HepG2 (cell line): ENCODE measurements around the gene SLC6A6. TPM values are rescaled to one million over a fixed set of nuclear protein-coding genes. Genes with fewer than 3 reads are reported as not detected.

Experiments used
- ATAC-seq: fragments of 200-7000 bp; cut with Tn5 transposase; 3 replicates; pipeline ENCODE4 v1.9.1; 2020; ENCODE audit warnings: mild to moderate bottlenecking, moderate library complexity
- BruUV-seq: library from RNA; stranded (reverse); fragments of 400-500 nt; replicated peaks from 2 replicates; lab custom pipeline; 2021; lab: Mats Ljungman, UMichigan
- CTCF ChIA-PET: fragments of 300-600 bp; formaldehyde crosslinking; extraction: SDS; loops from one replicate; lab custom pipeline; 2021; ENCODE audit warnings: low total read pairs, inconsistent platforms, low intra/inter-chr PET ratio; lab: Yijun Ruan, JAX
- POLR2A ChIA-PET: fragments of 350-600 bp; sonication (Branson Sonifier 250); formaldehyde crosslinking; loops from one replicate; lab custom pipeline; 2020; ENCODE audit warnings: antibody characterized with exemption, inconsistent platforms; lab: Yijun Ruan, JAX
- DNase-seq: peaks from one replicate; pipeline ENCODE4 v3.0.0-alpha.2; 2015; ENCODE audit warnings: low spot score
- FAIRE-seq: peaks from 3 replicates; lab custom pipeline; 2011; peaks lifted over from hg19 to GRCh38; lab: Jason Lieb, UNC
- H2AFZ ChIP-seq: one replicate; pipeline ENCODE4 v1.6.1; 2011; ENCODE audit warnings: low read length, inconsistent platforms
- H3K27ac ChIP-seq: fragments of 300-600 bp; 3 replicates; pipeline ENCODE4 v1.8.0; 2011; ENCODE audit warnings: mixed run types, mild to moderate bottlenecking, mixed read lengths, low read length, inconsistent platforms; ENCODE audit not compliant: insufficient read depth; ENCODE audit errors: extremely low read length
- H3K27me3 ChIP-seq, 2 experiments: fragments of 200-600 bp in 1 of 2; 2 replicates in 1 of 2; 3 replicates in 1 of 2; pipeline versions ENCODE4 v1.6.0 to v1.8.0; 2011; ENCODE audit warnings: low read length in 2 of 2, mild to moderate bottlenecking in 2 of 2, moderate library complexity in 2 of 2, inconsistent platforms in 1 of 2; ENCODE audit not compliant: insufficient read depth in 2 of 2, control insufficient read depth in 1 of 2
- H3K36me3 ChIP-seq, 2 experiments: fragments of 200-600 bp in 1 of 2; replicated peaks in 1 of 2; 2 replicates in 1 of 2; 3 replicates in 1 of 2; pipeline versions ENCODE4 v1.5.1 to v1.8.0; 2011; ENCODE audit warnings: low read length in 2 of 2, inconsistent platforms in 1 of 2; ENCODE audit not compliant: insufficient read depth in 2 of 2, control insufficient read depth in 1 of 2
- H3K4me1 ChIP-seq: 2 replicates; pipeline ENCODE4 v1.5.1; 2012; ENCODE audit warnings: low read length, inconsistent platforms; ENCODE audit not compliant: insufficient read depth
- H3K4me2 ChIP-seq: 2 replicates; pipeline ENCODE4 v1.6.0; 2011; ENCODE audit warnings: low read depth, low read length, inconsistent platforms
- H3K4me3 ChIP-seq, 3 experiments: fragments of 200-600 bp in 1 of 3; sonication (generic), shearing (Covaris generic) in 1 of 3; replicated peaks in 1 of 3; 2 replicates each; pipeline ENCODE4 v1.5.1; 2011 to 2016; ENCODE audit warnings: low read length in 3 of 3, inconsistent platforms in 2 of 3, low read depth in 2 of 3, mild to moderate bottlenecking in 2 of 3, control low read depth in 1 of 3, mixed read lengths in 1 of 3; ENCODE audit not compliant: insufficient read depth in 1 of 3
- H3K79me2 ChIP-seq: one replicate; pipeline ENCODE4 v1.6.1; 2011; ENCODE audit warnings: low read length, inconsistent platforms; ENCODE audit not compliant: insufficient read depth
- H3K9ac ChIP-seq: 2 replicates; pipeline ENCODE4 v1.6.0; 2011; ENCODE audit warnings: mild to moderate bottlenecking, low read depth, low read length, inconsistent platforms; ENCODE audit not compliant: insufficient read depth
- H3K9me3 ChIP-seq: 2 replicates; pipeline ENCODE4 v1.5.1; 2012; ENCODE audit warnings: mild to moderate bottlenecking, low read length
- H4K20me1 ChIP-seq: 2 replicates; pipeline ENCODE4 v1.6.0; 2011; ENCODE audit warnings: inconsistent platforms, mild to moderate bottlenecking, low read length, moderate library complexity; ENCODE audit not compliant: insufficient read depth
- CENPX ChIP-seq: sonication (generic); formaldehyde crosslinking; IDR thresholded peaks from 2 replicates; pipeline ENCODE4 v1.9.0; 2021; ENCODE audit warnings: mild to moderate bottlenecking, missing genetic modification reagents, moderate library complexity
- CREB1 ChIP-seq, 2 experiments: fragments of 450-650 bp in 1 of 2; IDR thresholded peaks; 2 replicates each; pipeline ENCODE4 v1.6.1; 2016 to 2017; ENCODE audit warnings: control low read depth in 1 of 2, mild to moderate bottlenecking in 1 of 2, missing compliant biosample characterization in 1 of 2, missing genetic modification characterization in 1 of 2
- DR1 ChIP-seq: sonication (generic); formaldehyde crosslinking; IDR thresholded peaks from 2 replicates; pipeline ENCODE4 v1.8.0; 2021; ENCODE audit warnings: mild to moderate bottlenecking, missing genetic modification reagents, inconsistent platforms
- GABPB1 ChIP-seq: IDR thresholded peaks from 2 replicates; pipeline ENCODE4 v1.6.1; 2016; ENCODE audit warnings: mild to moderate bottlenecking, missing genetic modification reagents, moderate library complexity, missing compliant biosample characterization
- IRX3 ChIP-seq: sonication (generic); formaldehyde crosslinking; IDR thresholded peaks from 2 replicates; pipeline ENCODE4 v1.8.1; 2023; ENCODE audit warnings: mild to moderate bottlenecking, low read depth, missing genetic modification reagents, borderline replicate concordance
- NONO ChIP-seq, 2 experiments: fragments of 450-650 bp in 1 of 2; sonication (generic) in 1 of 2; formaldehyde crosslinking in 1 of 2; IDR thresholded peaks in 1 of 2; conservative IDR thresholded peaks in 1 of 2; 2 replicates each; pipeline versions ENCODE4 v1.6.1 to v1.8.0; 2017 to 2022; ENCODE audit warnings: mild to moderate bottlenecking in 1 of 2, missing genetic modification reagents in 1 of 2, moderate library complexity in 1 of 2
- RELA ChIP-seq: sonication (generic); formaldehyde crosslinking; IDR thresholded peaks from 2 replicates; pipeline ENCODE4 v1.4.0; 2020; ENCODE audit warnings: missing genetic modification reagents
- SOX5 ChIP-seq: IDR thresholded peaks from 2 replicates; pipeline ENCODE4 v1.6.1; 2016; ENCODE audit warnings: borderline replicate concordance
- TARDBP ChIP-seq: sonication (generic); formaldehyde crosslinking; IDR thresholded peaks from 2 replicates; pipeline ENCODE4 v1.8.0; 2022; ENCODE audit warnings: mild to moderate bottlenecking, missing genetic modification reagents
- TEAD3 ChIP-seq: optimal IDR thresholded peaks from 2 replicates; pipeline ENCODE3; 2016; ENCODE audit warnings: borderline replicate concordance
- THYN1 ChIP-seq: sonication (generic); formaldehyde crosslinking; IDR thresholded peaks from 2 replicates; pipeline ENCODE4 v1.8.1; 2023; ENCODE audit warnings: low read depth, mild to moderate bottlenecking, moderate library complexity, missing genetic modification reagents, borderline replicate concordance
- ZMYM3 ChIP-seq: sonication (generic); formaldehyde crosslinking; IDR thresholded peaks from 2 replicates; pipeline ENCODE4 v1.5.1; 2020; ENCODE audit warnings: mild to moderate bottlenecking, missing genetic modification reagents
- ZNF282 ChIP-seq: fragments of 450-650 bp; IDR thresholded peaks from 2 replicates; pipeline ENCODE4 v1.6.1; 2018; ENCODE audit not compliant: partially characterized antibody
- ZNF576 ChIP-seq: sonication (generic); formaldehyde crosslinking; IDR thresholded peaks from 2 replicates; pipeline ENCODE4 v1.4.0; 2020; ENCODE audit warnings: mild to moderate bottlenecking, missing genetic modification reagents
- ZNF629 ChIP-seq: sonication (generic); formaldehyde crosslinking; conservative IDR thresholded peaks from 2 replicates; pipeline ENCODE4 v1.5.0; 2020; ENCODE audit warnings: missing genetic modification reagents
- WGBS: methylation state at CpG from one replicate; pipeline ENCODE4 v1.1.6; 2017; ENCODE audit warnings: low lambda C conversion rate; 5-methylcytosine and 5-hydroxymethylcytosine counted together
- in situ Hi-C: cut with HindIII; loops from 2 replicates; pipeline ENCODE4 v1.10.0; 2017; ENCODE audit warnings: low pct_unique_long_range_greater_than_20kb; ENCODE audit not compliant: extremely low pct_ligation_motif_present
- intact Hi-C: fragments of 100-400 bp; cut with micrococcal nuclease; formaldehyde crosslinking; loops from one replicate; pipeline ENCODE4 v1.10.0; 2022; ENCODE audit not compliant: unreplicated experiment
- polyA plus RNA-seq, 8 experiments: library from polyadenylated mRNA; depleted of rRNA in 3 of 8; stranded (reverse) in 7 of 8; unstranded in 1 of 8; fragments of >200 nt; fragmentation: Illumina TruSeq in 4 of 8; extraction: Trizol in 4 of 8; gene quantifications; 2 replicates each; pipeline versions ENCODE4 v1.2.1 to v1.2.3, GENCODE V29; 2011 to 2016; ENCODE audit warnings: low read depth in 4 of 8, missing spikeins in 1 of 8, mixed read lengths in 1 of 8; ENCODE audit not compliant: insufficient read depth in 1 of 8
- total RNA-seq, 5 experiments: library from RNA; depleted of rRNA; stranded (reverse); fragments of >200 nt; fragmentation: Illumina TruSeq; extraction: Trizol; gene quantifications; 2 replicates each; pipeline ENCODE4 v1.2.3, GENCODE V29; 2016; ENCODE audit warnings: low read depth in 1 of 5
- TF ChIP-seq, protein P1 (sequence below): sonication (generic); formaldehyde crosslinking; IDR thresholded peaks from 2 replicates; pipeline ENCODE4 v1.5.0; 2020; ENCODE audit warnings: missing genetic modification reagents
- TF ChIP-seq, protein P2 (sequence below): sonication (generic); formaldehyde crosslinking; IDR thresholded peaks from 2 replicates; pipeline ENCODE4 v1.5.0; 2020; ENCODE audit warnings: mild to moderate bottlenecking, missing genetic modification reagents

The SLC6A6 gene
- total and polyA plus RNA-seq, 2 of the 13 experiments (the other 11 are each of a cell fraction or from before 2014, with no cell fraction given) = 14.1 to 20.7 TPM

DNA sequence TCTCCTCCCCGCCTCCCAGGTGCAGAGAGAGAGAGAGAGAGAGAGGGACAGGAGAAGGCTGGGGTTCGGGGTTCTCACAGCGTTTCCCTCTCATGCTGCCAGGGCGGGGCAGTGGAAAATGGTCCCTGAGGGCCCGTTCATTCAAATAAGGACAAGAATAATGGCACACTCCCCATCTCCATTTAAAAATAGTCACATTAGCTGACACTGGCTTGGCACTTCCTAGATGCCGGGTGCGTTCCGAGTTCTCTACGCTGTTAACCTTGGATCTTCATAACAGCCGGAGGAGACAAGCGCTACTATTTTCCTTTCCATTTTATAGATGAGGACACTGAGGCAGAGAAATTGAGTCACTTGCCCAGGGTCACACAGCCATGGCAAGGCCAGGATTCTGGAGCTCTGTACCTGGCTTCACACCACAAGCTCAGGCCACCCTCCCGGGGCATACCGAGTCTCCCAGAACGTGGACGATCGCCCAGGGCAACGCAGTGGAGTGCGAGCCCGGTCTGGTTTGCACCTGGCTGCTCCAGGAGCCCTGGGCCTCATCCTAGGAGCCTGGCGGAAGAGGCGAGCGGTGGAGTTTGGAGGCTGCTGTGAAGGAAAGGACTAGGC lies 608 bp upstream of the SLC6A6 start:
- POLR2A ChIA-PET = interaction anchor here (0.7 to 2.2 kb wide), 10 partner anchors 10 to 250 kb away, joined by 3 to 11 read pairs (median 5); partner anchors contain the start of genes CCDC174, LSM3 and XPC
- Histone ChIP-seq H3K4me3 (peak overlapping the region; percentile 52 to 83 (median 60)), H3K27ac (peak overlapping the region; percentile 21), H4K20me1 (no peaks in the 10 kb centered on the region; the same call in 1 of the 2 replicates), H2AFZ (no peak overlapping the region), H3K27me3 (no peaks in the 10 kb centered on the region; a peak in 2 of 5 replicates), H3K4me1 (peaks cover 64% of the 10 kb centered on the region), H3K79me2 (peaks cover 32% of the 10 kb centered on the region), H3K4me2 (peak overlapping the region; percentile 98), H3K9ac (peak overlapping the region; percentile 61), H3K36me3 (no peaks in the 10 kb centered on the region), H3K9me3 (no peaks in the 10 kb centered on the region)
- no peak for FAIRE-seq
- no peak for ATAC-seq
- in situ Hi-C loops (loop anchor here (5.0 kb wide), 1 partner anchor 61 kb away; no protein-coding TSS in a partner anchor), intact Hi-C loops (loop anchor here (1.0 to 5.0 kb wide), 5 partner anchors 17 to 139 kb away; no protein-coding TSS in a partner anchor)
- no peak for DNase-seq
- BruUV-seq = TSS peak; percentile 57
- CTCF ChIA-PET = interaction anchor here (1.1 to 2.4 kb wide), 3 partner anchors 21 to 66 kb away, joined by 3 to 15 read pairs (median 11); no protein-coding TSS in a partner anchor
- WGBS = 18% methylated on average over 14 of the region's 22 CpGs
- no peak for TF ChIP-seq ZNF282
- no peak for TF ChIP-seq DR1 (CRISPR knock-in tag)
- no peak for TF ChIP-seq CREB1 (IDR thresholded peaks at IDR 0.05)
- TF ChIP-seq CREB1 (CRISPR knock-in tag; IDR thresholded peaks at IDR 0.05) = no peak
- peak; percentile 41; the same call in 1 of the 2 replicates for TF ChIP-seq ZMYM3 (CRISPR knock-in tag)
- no peak for TF ChIP-seq GABPB1
- no peak for TF ChIP-seq CENPX
- no peak for TF ChIP-seq THYN1 (CRISPR knock-in tag)
- 0 out of 2 replicates have a peak, but pooled peaks have one; percentile 19 for TF ChIP-seq RELA
- TF ChIP-seq ZNF629 (CRISPR knock-in tag) = peak; percentile 57
- TF ChIP-seq NONO (IDR thresholded peaks at IDR 0.05) = no peak
- no peak for TF ChIP-seq NONO (CRISPR knock-in tag; conservative IDR thresholded peaks at IDR 0.05)
- TF ChIP-seq, protein P1, sequence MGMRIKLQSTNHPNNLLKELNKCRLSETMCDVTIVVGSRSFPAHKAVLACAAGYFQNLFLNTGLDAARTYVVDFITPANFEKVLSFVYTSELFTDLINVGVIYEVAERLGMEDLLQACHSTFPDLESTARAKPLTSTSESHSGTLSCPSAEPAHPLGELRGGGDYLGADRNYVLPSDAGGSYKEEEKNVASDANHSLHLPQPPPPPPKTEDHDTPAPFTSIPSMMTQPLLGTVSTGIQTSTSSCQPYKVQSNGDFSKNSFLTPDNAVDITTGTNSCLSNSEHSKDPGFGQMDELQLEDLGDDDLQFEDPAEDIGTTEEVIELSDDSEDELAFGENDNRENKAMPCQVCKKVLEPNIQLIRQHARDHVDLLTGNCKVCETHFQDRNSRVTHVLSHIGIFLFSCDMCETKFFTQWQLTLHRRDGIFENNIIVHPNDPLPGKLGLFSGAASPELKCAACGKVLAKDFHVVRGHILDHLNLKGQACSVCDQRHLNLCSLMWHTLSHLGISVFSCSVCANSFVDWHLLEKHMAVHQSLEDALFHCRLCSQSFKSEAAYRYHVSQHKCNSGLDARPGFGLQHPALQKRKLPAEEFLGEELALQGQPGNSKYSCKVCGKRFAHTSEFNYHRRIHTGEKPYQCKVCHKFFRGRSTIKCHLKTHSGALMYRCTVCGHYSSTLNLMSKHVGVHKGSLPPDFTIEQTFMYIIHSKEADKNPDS (CRISPR knock-in tag) = no peak
- TF ChIP-seq TARDBP (CRISPR knock-in tag) = peak; percentile 21; the same call in 1 of the 2 replicates
- TF ChIP-seq IRX3 (CRISPR knock-in tag) = no peak
- TF ChIP-seq TEAD3 (CRISPR knock-in tag) = no peak
- TF ChIP-seq SOX5 (CRISPR knock-in tag) = no peak; the same call in 1 of the 2 replicates
- TF ChIP-seq ZNF576 (CRISPR knock-in tag) = no peak
- TF ChIP-seq, protein P2, sequence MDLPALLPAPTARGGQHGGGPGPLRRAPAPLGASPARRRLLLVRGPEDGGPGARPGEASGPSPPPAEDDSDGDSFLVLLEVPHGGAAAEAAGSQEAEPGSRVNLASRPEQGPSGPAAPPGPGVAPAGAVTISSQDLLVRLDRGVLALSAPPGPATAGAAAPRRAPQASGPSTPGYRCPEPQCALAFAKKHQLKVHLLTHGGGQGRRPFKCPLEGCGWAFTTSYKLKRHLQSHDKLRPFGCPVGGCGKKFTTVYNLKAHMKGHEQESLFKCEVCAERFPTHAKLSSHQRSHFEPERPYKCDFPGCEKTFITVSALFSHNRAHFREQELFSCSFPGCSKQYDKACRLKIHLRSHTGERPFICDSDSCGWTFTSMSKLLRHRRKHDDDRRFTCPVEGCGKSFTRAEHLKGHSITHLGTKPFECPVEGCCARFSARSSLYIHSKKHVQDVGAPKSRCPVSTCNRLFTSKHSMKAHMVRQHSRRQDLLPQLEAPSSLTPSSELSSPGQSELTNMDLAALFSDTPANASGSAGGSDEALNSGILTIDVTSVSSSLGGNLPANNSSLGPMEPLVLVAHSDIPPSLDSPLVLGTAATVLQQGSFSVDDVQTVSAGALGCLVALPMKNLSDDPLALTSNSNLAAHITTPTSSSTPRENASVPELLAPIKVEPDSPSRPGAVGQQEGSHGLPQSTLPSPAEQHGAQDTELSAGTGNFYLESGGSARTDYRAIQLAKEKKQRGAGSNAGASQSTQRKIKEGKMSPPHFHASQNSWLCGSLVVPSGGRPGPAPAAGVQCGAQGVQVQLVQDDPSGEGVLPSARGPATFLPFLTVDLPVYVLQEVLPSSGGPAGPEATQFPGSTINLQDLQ (CRISPR knock-in tag) = no peak
